ENCODE data around the gene SCNN1A. TPM values are rescaled to one million over a fixed set of nuclear protein-coding genes. Genes with fewer than 3 reads are reported as not detected.

The SCNN1A gene
- under 1 TPM; 0.49 to 0.58 TPM for total RNA-seq

DNA sequence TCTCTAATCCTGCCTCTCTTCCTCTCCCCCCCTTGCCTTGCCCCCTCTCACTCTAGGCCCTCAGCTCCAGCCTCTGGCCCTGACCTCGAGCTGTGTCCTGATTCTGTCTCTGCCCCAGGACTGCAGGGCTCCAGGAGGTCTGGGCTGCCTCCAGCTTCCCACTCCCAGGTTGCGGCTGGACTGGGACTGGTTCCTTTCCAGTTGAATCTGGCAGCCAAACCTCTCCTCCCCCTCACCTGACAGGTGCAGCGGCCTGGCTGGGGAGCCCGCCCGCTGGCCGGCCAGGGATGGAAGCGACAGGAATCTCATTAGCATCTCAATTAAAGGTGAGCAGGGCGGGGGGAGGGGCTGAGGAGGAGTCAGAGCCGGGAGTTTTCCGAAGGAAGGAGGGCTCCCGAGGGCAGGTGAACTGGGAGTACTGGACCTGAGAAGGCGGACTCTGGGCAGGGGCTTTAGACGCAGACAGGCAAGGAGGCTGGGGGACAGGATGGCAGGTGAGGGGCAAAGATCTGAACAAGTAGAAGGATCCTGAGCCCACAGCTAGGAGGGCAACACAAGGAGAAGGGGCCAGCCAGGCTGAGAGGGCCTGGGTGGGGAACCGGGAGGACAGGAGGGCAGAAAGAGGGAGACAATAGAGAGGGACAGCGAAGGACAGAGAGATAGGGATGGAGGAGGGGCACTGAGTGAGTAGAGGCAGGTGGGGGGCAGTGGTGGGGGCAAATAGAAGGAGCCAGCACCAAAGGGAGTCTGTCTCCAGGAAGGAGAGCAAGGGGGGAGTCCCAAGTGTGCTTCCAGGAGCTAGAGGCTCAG, at the start of gene SCNN1A:
Gene SCNN1A (minus strand): TSS at position 295 of the 810 bp plus-strand sequence. CDS start 780 bp downstream, outside the sequence.
- Mint-ChIP-seq H3K27ac (peak within 1 kb of the TSS; percentile 51), H3K4me1 (peaks cover 36% of the 10 kb centered on the region), H3K36me3 (no peaks in the 10 kb centered on the region), H3K4me3 (peak within 1 kb of the TSS; percentile 30), H3K9me3 (ENCODE audit: low read depth) (no peaks in the 10 kb centered on the region), H3K27me3 (peaks cover 7% of the 10 kb centered on the region)
- ATAC-seq (no peak), DNase-seq (no peak)
- CTCF ChIA-PET, result interaction anchor here (1.6 to 2.0 kb wide), 3 partner anchors 12 to 98 kb away, joined by 3 to 9 read pairs (median 4); no protein-coding TSS in a partner anchor

- Mint-ChIP-seq H3K9me3 (ENCODE audit: low read depth) (no peaks in the 10 kb centered on the region), H3K27ac (peak overlapping the region; percentile 61), H3K27me3 (peaks cover 3% of the 10 kb centered on the region), H3K4me3 (no peak overlapping the region), H3K4me1 (peaks cover 49% of the 10 kb centered on the region), H3K36me3 (no peaks in the 10 kb centered on the region)
- CTCF ChIA-PET, result interaction anchor here (0.7 to 8.1 kb wide), 14 partner anchors 9 to 134 kb away, joined by 3 to 171 read pairs (median 8); partner anchors contain the start of genes GAPDH and VAMP1
- ATAC-seq (no peak), DNase-seq (no peak)
Observed at GRCh38 chr12:6424866-6425265, 49.5 kb upstream of the SCNN1A start.

- CTCF ChIA-PET, result interaction anchor here (0.8 to 8.1 kb wide), 32 partner anchors 10 to 139 kb away, joined by 3 to 171 read pairs (median 6); partner anchors contain the start of genes GAPDH, MRPL51, TAPBPL and TNFRSF1A
- no peak overlapping the region for H3K4me3 Mint-ChIP-seq
- H3K27ac Mint-ChIP-seq, result peak overlapping the region; percentile 66
- DNase-seq (no peak), ATAC-seq (no peak)
- no peaks in the 10 kb centered on the region for H3K9me3 Mint-ChIP-seq (ENCODE audit: low read depth)
- H3K4me1 Mint-ChIP-seq, result peaks cover 47% of the 10 kb centered on the region
- no peaks in the 10 kb centered on the region for H3K36me3 Mint-ChIP-seq
- H3K27me3 Mint-ChIP-seq, result peaks cover 3% of the 10 kb centered on the region
Observed at GRCh38 chr12:6424008-6424347, 48.6 kb upstream of the SCNN1A start.

DNA sequence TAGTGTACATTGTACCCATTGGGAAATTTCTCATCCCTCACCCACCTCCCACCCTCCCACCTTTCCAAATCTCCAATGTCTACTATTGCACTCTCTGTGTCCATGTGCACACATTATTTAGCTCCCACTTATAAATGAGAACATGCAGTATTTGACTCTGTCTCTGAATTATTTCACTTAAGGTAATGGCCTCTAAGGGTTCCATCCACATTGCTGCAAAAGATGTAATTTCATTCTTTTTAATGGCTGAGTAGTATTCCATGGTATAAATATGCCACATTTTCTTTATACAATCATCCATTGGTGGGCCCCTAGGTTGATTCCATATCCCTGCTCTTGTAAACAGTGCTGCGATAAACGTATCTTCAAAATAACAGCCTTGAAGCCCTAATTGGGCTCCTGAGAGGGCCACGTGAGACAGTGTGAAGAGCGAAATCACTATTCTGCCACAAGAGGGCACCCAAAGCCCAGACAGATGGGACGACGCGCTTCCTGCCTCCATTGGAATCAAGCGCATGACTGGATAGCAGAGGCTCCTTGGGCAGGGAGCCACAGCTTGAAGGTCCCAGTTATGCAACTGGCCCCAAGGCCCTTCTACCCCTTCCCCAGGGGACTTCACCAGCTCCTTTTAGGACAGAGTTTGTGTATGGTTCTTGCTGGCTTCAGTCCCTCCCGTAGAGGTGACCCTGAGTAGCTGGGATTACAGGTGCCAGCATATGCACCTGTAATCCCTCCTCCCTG, 48.1 kb upstream of the SCNN1A start:
- H3K4me1 Mint-ChIP-seq, result peaks cover 46% of the 10 kb centered on the region
- DNase-seq, result peak; percentile 88
- peak; percentile 76 for ATAC-seq
- H3K36me3 Mint-ChIP-seq, result no peaks in the 10 kb centered on the region
- no peaks in the 10 kb centered on the region for H3K9me3 Mint-ChIP-seq (ENCODE audit: low read depth)
- peak overlapping the region; percentile 66 for H3K27ac Mint-ChIP-seq
- no peak overlapping the region for H3K4me3 Mint-ChIP-seq
- CTCF ChIA-PET, result interaction anchor here (0.8 to 8.1 kb wide), 32 partner anchors 9 to 140 kb away, joined by 3 to 171 read pairs (median 6); partner anchors contain the start of genes GAPDH, MRPL51, TAPBPL and TNFRSF1A
- peaks cover 3% of the 10 kb centered on the region for H3K27me3 Mint-ChIP-seq

GRCh38 chr12:6420364-6420763, 45.0 kb upstream of the SCNN1A start:
- Mint-ChIP-seq H3K4me3 (no peak overlapping the region), H3K27me3 (peaks cover 3% of the 10 kb centered on the region), H3K36me3 (no peaks in the 10 kb centered on the region), H3K27ac (no peak overlapping the region), H3K9me3 (ENCODE audit: low read depth) (no peaks in the 10 kb centered on the region), H3K4me1 (peaks cover 28% of the 10 kb centered on the region)
- CTCF ChIA-PET, result interaction anchor here (2.0 kb wide), 1 partner anchor 85 kb away, joined by 6 read pairs; no protein-coding TSS in a partner anchor
- DNase-seq (no peak), ATAC-seq (no peak)

DNA sequence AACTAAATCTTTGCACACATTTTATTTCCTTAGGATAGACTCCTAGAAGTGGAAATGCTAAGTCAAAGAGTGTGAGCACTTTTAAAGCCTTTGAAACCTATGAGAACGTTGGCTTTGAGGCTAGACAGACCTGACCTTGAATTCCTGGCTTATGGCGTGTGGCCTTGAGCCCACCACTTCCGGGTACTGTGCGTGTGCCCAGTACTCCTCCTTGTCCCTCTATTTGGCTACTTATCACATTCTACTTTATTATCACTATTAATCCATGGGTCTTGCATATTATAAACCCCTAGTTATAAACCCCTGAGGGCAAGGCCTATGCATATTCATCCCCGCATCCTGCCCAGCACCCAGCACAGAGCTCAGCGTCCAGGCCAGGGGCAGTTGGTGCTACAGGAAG, 43.4 kb upstream of the SCNN1A start:
- Mint-ChIP-seq H3K4me1 (peaks cover 28% of the 10 kb centered on the region), H3K9me3 (ENCODE audit: low read depth) (no peaks in the 10 kb centered on the region), H3K36me3 (no peaks in the 10 kb centered on the region), H3K27ac (no peak overlapping the region), H3K4me3 (no peak overlapping the region), H3K27me3 (peaks cover 3% of the 10 kb centered on the region)
- no peak for DNase-seq
- CTCF ChIA-PET, result interaction anchor here (1.6 to 2.0 kb wide), 4 partner anchors 47 to 96 kb away, joined by 4 to 6 read pairs (median 5); partner anchors contain the start of gene VAMP1
- no peak for ATAC-seq

- H3K9me3 Mint-ChIP-seq (ENCODE audit: low read depth), result no peaks in the 10 kb centered on the region
- DNase-seq (no peak), ATAC-seq (peak; percentile 27)
- no peaks in the 10 kb centered on the region for H3K36me3 Mint-ChIP-seq
- H3K27me3 Mint-ChIP-seq, result peaks cover 3% of the 10 kb centered on the region
- H3K27ac Mint-ChIP-seq, result no peak overlapping the region
- CTCF ChIA-PET, result interaction anchor here (1.2 kb wide), 1 partner anchor 90 kb away, joined by 3 read pairs; no protein-coding TSS in a partner anchor
- peaks cover 22% of the 10 kb centered on the region for H3K4me1 Mint-ChIP-seq
- no peak overlapping the region for H3K4me3 Mint-ChIP-seq
Observed at GRCh38 chr12:6416596-6416995, 41.2 kb upstream of the SCNN1A start.

GRCh38 chr12:6407236-6407954, 32.0 kb upstream of the SCNN1A start:
- Mint-ChIP-seq H3K9me3 (ENCODE audit: low read depth) (no peaks in the 10 kb centered on the region), H3K4me3 (no peak overlapping the region), H3K27me3 (peaks cover 24% of the 10 kb centered on the region), H3K27ac (no peak overlapping the region), H3K4me1 (peaks cover 5% of the 10 kb centered on the region), H3K36me3 (no peaks in the 10 kb centered on the region)
- no peak for ATAC-seq
- CTCF ChIA-PET, result no interaction called here
- no peak for DNase-seq

GRCh38 chr12:6405963-6406362, 30.6 kb upstream of the SCNN1A start:
- H3K4me1 Mint-ChIP-seq, result peaks cover 5% of the 10 kb centered on the region
- DNase-seq (no peak), ATAC-seq (no peak)
- H3K4me3 Mint-ChIP-seq, result no peak overlapping the region
- no peak overlapping the region for H3K27ac Mint-ChIP-seq
- H3K27me3 Mint-ChIP-seq, result peaks cover 27% of the 10 kb centered on the region
- no peaks in the 10 kb centered on the region for H3K9me3 Mint-ChIP-seq (ENCODE audit: low read depth)
- no peaks in the 10 kb centered on the region for H3K36me3 Mint-ChIP-seq
- CTCF ChIA-PET, result interaction anchor here (0.6 kb wide), 1 partner anchor 152 kb away, joined by 3 read pairs; no protein-coding TSS in a partner anchor

DNA sequence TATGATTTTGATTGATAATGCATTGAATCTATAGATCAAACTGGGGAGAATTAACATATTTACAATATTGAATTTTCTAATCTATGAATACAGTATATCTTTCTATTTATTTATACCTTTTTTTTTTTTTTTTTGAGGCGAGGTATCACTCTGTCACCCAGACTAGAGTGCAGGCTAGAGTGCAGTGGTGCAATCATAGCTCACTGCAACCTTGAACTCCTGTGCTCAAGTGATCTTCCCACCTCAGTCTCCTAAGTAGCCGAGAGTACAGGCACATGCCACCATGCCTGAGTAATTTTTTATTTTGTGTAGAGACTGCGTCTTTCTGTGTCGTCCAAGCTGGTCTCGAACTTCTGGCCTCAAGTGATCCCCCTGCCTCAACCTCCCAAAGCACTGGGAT, 29.0 kb upstream of the SCNN1A start:
- peaks cover 5% of the 10 kb centered on the region for H3K4me1 Mint-ChIP-seq
- CTCF ChIA-PET, result no interaction called here
- no peak overlapping the region for H3K27ac Mint-ChIP-seq
- no peaks in the 10 kb centered on the region for H3K36me3 Mint-ChIP-seq
- H3K27me3 Mint-ChIP-seq, result peaks cover 23% of the 10 kb centered on the region
- no peaks in the 10 kb centered on the region for H3K9me3 Mint-ChIP-seq (ENCODE audit: low read depth)
- no peak overlapping the region for H3K4me3 Mint-ChIP-seq
- DNase-seq (no peak), ATAC-seq (no peak)

DNA sequence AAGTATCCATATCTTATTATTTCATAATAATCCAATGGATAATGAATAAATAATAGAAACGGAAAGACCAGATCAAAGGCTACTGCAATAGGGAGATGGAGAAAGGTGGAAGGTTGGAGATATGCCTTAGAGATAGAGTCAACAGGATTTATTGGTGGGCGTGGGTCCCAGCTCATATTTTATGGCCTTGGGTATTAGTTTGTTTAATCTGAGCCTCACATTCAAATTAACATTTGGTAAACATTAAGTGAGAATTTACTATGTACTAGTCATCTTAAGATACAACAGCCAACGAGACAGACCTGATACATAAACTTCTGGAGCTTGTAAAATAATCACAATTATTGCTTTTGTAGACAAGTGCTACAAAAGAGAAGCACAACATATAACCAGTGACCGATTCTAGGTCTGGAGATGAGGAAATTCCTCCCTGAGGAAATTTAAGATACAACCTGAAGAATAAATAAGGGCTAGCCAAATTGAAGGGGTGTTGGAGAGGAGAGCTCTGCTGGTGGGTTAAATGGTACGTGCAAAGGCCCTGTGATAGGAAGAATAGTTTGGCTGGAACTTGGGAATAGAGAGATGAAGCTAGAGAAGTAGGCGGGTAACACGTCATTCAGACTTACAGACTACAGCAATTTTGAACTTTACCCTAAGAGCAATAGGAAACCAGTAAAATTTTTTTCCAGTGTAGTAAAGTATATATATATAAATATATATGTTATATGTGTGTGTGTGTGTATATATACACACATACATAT, 24.7 kb upstream of the SCNN1A start:
- CTCF ChIA-PET, result no interaction called here
- no peak overlapping the region for H3K27ac Mint-ChIP-seq
- H3K27me3 Mint-ChIP-seq, result peaks cover 27% of the 10 kb centered on the region
- no peak overlapping the region for H3K4me3 Mint-ChIP-seq
- DNase-seq (no peak), ATAC-seq (no peak)
- H3K9me3 Mint-ChIP-seq (ENCODE audit: low read depth), result no peaks in the 10 kb centered on the region
- peaks cover 5% of the 10 kb centered on the region for H3K4me1 Mint-ChIP-seq
- H3K36me3 Mint-ChIP-seq, result no peaks in the 10 kb centered on the region

GRCh38 chr12:6396031-6396430, 20.7 kb upstream of the SCNN1A start:
- no peak overlapping the region for H3K27ac Mint-ChIP-seq
- H3K27me3 Mint-ChIP-seq, result peaks cover 17% of the 10 kb centered on the region
- no peak for ATAC-seq
- no peaks in the 10 kb centered on the region for H3K4me1 Mint-ChIP-seq
- CTCF ChIA-PET, result no interaction called here
- H3K4me3 Mint-ChIP-seq, result no peak overlapping the region
- no peaks in the 10 kb centered on the region for H3K36me3 Mint-ChIP-seq
- no peak for DNase-seq
- H3K9me3 Mint-ChIP-seq (ENCODE audit: low read depth), result no peaks in the 10 kb centered on the region
